Right cardiac atrium (tissue), 5 donors: ENCODE data around the gene NFKBIL1. TPM values are rescaled to one million over a fixed set of nuclear protein-coding genes. Genes with fewer than 3 reads are reported as not detected.

Experiments
- polyA plus RNA-seq: library from polyadenylated mRNA; stranded (reverse); fragments of 200-250 nt; gene quantifications from one replicate; pipeline ENCODE4 v1.2.3, GENCODE V29; 2013
- total RNA-seq, 4 donors: library from RNA; stranded (reverse); fragmentation: NEBNext Ultra II Directional; extraction: Animal tissue kit (Norgen Biotek cat#: 25700); gene quantifications; one replicate each; pipeline ENCODE4 v1.2.1, GENCODE V29; 2021
- donor health status: healthy with polysubstance abuse.
- donor health status: DM: no; HTN: yes; CAD: no.
- donor health status: DM: no; HTN: no; CAD: no.
- donor health status: DM: no; HTN: yes; CAD: no; lungs with severe emphysema.
- donor health status: DM: yes; HTN: yes; CAD: no.

NFKBIL1 gene
- total and polyA plus RNA-seq, 5 donors, result 12.2 to 19.3 (median 16.2) TPM

Other genes starting within 250 kb of the NFKBIL1 start
Only the 30 nearest of the 31 such genes appear.
- gene HLA-B, start 190.4 kb upstream of the NFKBIL1 start, total RNA-seq, result 100 to 1,000 TPM; 283 to 475 (median 403) TPM
- gene HLA-B, start 190.4 kb upstream of the NFKBIL1 start, polyA plus RNA-seq, result 448 TPM
- 10 to 100 TPM; 10.1 to 13.6 (median 11.3) TPM for gene MICA, start 144.0 kb upstream of the NFKBIL1 start, total RNA-seq
- gene MICA, start 144.0 kb upstream of the NFKBIL1 start, polyA plus RNA-seq, result 8.8 TPM
- 1 to 10 TPM; 1.6 to 1.8 (median 1.6) TPM for gene MICB, start 49.5 kb upstream of the NFKBIL1 start, total RNA-seq
- gene MICB, start 49.5 kb upstream of the NFKBIL1 start, polyA plus RNA-seq, result 1.2 TPM
- not detected for gene MCCD1, start 18.6 kb upstream of the NFKBIL1 start, total RNA-seq
- not detected for gene MCCD1, start 18.6 kb upstream of the NFKBIL1 start, polyA plus RNA-seq
- gene DDX39B, start 5.6 kb upstream of the NFKBIL1 start, total RNA-seq, result 100 to 1,000 TPM; 196 to 235 (median 212) TPM
- 145 TPM for gene DDX39B, start 5.6 kb upstream of the NFKBIL1 start, polyA plus RNA-seq
- gene ATP6V1G2, start 1.0 kb upstream of the NFKBIL1 start, total RNA-seq, result 1 to 10 TPM; 1.7 to 3.8 (median 2.6) TPM
- gene ATP6V1G2, start 1.0 kb upstream of the NFKBIL1 start, polyA plus RNA-seq, result 2.8 TPM
- gene LTA, start 24.7 kb downstream of the NFKBIL1 start, total RNA-seq, result not detected
- gene LTA, start 24.7 kb downstream of the NFKBIL1 start, polyA plus RNA-seq, result 0.07 TPM
- under 1 TPM; 0.42 to 0.71 (median 0.53) TPM for gene TNF, start 28.0 kb downstream of the NFKBIL1 start, total RNA-seq
- 0.23 TPM for gene TNF, start 28.0 kb downstream of the NFKBIL1 start, polyA plus RNA-seq
- gene LTB, start 34.8 kb downstream of the NFKBIL1 start, total RNA-seq, result 1 to 10 TPM in 1 of 4 donors, under 1 TPM in 2, not detected in 1; 0.59 to 1.5 (median 0.60) TPM
- gene LTB, start 34.8 kb downstream of the NFKBIL1 start, polyA plus RNA-seq, result 0.61 TPM
- gene LST1, start 38.7 kb downstream of the NFKBIL1 start, total RNA-seq, result 10 to 100 TPM; 10.2 to 16.6 (median 12.4) TPM
- 7.8 TPM for gene LST1, start 38.7 kb downstream of the NFKBIL1 start, polyA plus RNA-seq
- under 1 TPM in 2 of 4 donors, not detected in 2; 0.26 to 0.31 TPM for gene NCR3, start 45.4 kb downstream of the NFKBIL1 start, total RNA-seq
- gene NCR3, start 45.4 kb downstream of the NFKBIL1 start, polyA plus RNA-seq, result 0.11 TPM
- gene AIF1, start 67.6 kb downstream of the NFKBIL1 start, total RNA-seq, result 10 to 100 TPM; 17.9 to 29.9 (median 21.3) TPM
- 14.7 TPM for gene AIF1, start 67.6 kb downstream of the NFKBIL1 start, polyA plus RNA-seq
- 100 to 1,000 TPM in 2 of 4 donors, 10 to 100 TPM in 2; 96.9 to 110 (median 103) TPM for gene PRRC2A, start 73.1 kb downstream of the NFKBIL1 start, total RNA-seq
- 95.2 TPM for gene PRRC2A, start 73.1 kb downstream of the NFKBIL1 start, polyA plus RNA-seq
- 100 to 1,000 TPM; 230 to 260 (median 256) TPM for gene BAG6, start 105.1 kb downstream of the NFKBIL1 start, total RNA-seq
- 226 TPM for gene BAG6, start 105.1 kb downstream of the NFKBIL1 start, polyA plus RNA-seq
- gene APOM, start 108.3 kb downstream of the NFKBIL1 start, total RNA-seq, result 1 to 10 TPM in 2 of 4 donors, under 1 TPM in 2; 0.48 to 2.8 (median 1.4) TPM
- 3.9 TPM for gene APOM, start 108.3 kb downstream of the NFKBIL1 start, polyA plus RNA-seq
- 10 to 100 TPM; 18.5 to 20.7 (median 20.1) TPM for gene C6orf47, start 113.2 kb downstream of the NFKBIL1 start, total RNA-seq
- 21.2 TPM for gene C6orf47, start 113.2 kb downstream of the NFKBIL1 start, polyA plus RNA-seq
- 10 to 100 TPM; 16.8 to 23.9 (median 20.0) TPM for gene GPANK1, start 117.4 kb downstream of the NFKBIL1 start, total RNA-seq
- 24.6 TPM for gene GPANK1, start 117.4 kb downstream of the NFKBIL1 start, polyA plus RNA-seq
- gene CSNK2B, start 118.5 kb downstream of the NFKBIL1 start, total RNA-seq, result 100 to 1,000 TPM; 110 to 123 (median 116) TPM
- gene CSNK2B, start 118.5 kb downstream of the NFKBIL1 start, polyA plus RNA-seq, result 158 TPM
- 1 to 10 TPM; 4.0 to 8.7 (median 5.9) TPM for gene LY6G5B, start 122.4 kb downstream of the NFKBIL1 start, total RNA-seq
- 4.6 TPM for gene LY6G5B, start 122.4 kb downstream of the NFKBIL1 start, polyA plus RNA-seq
- gene LY6G5C, start 133.5 kb downstream of the NFKBIL1 start, total RNA-seq, result 1 to 10 TPM; 2.1 to 3.8 (median 2.3) TPM
- gene LY6G5C, start 133.5 kb downstream of the NFKBIL1 start, polyA plus RNA-seq, result 5.0 TPM
- gene ABHD16A, start 155.7 kb downstream of the NFKBIL1 start, total RNA-seq, result 10 to 100 TPM; 28.4 to 37.0 (median 31.7) TPM
- 28.1 TPM for gene ABHD16A, start 155.7 kb downstream of the NFKBIL1 start, polyA plus RNA-seq
- not detected for gene LY6G6F, start 159.3 kb downstream of the NFKBIL1 start, total RNA-seq
- gene LY6G6F, start 159.3 kb downstream of the NFKBIL1 start, polyA plus RNA-seq, result not detected
- not detected for gene LY6G6D, start 167.7 kb downstream of the NFKBIL1 start, total RNA-seq
- not detected for gene LY6G6D, start 167.7 kb downstream of the NFKBIL1 start, polyA plus RNA-seq
- not detected for gene LY6G6C, start 174.1 kb downstream of the NFKBIL1 start, total RNA-seq
- gene LY6G6C, start 174.1 kb downstream of the NFKBIL1 start, polyA plus RNA-seq, result 0.18 TPM
- under 1 TPM in 3 of 4 donors, not detected in 1; 0.31 to 0.37 (median 0.35) TPM for gene MPIG6B, start 175.8 kb downstream of the NFKBIL1 start, total RNA-seq
- 0.20 TPM for gene MPIG6B, start 175.8 kb downstream of the NFKBIL1 start, polyA plus RNA-seq
- gene DDAH2, start 181.7 kb downstream of the NFKBIL1 start, total RNA-seq, result 10 to 100 TPM; 42.4 to 55.6 (median 49.3) TPM
- gene DDAH2, start 181.7 kb downstream of the NFKBIL1 start, polyA plus RNA-seq, result 57.4 TPM
- gene CLIC1, start 188.9 kb downstream of the NFKBIL1 start, total RNA-seq, result 100 to 1,000 TPM in 3 of 4 donors, 10 to 100 TPM in 1; 99.4 to 153 (median 116) TPM
- 116 TPM for gene CLIC1, start 188.9 kb downstream of the NFKBIL1 start, polyA plus RNA-seq
- gene MSH5, start 192.4 kb downstream of the NFKBIL1 start, total RNA-seq, result 1 to 10 TPM; 2.6 to 3.2 (median 3.0) TPM
- 1.8 TPM for gene MSH5, start 192.4 kb downstream of the NFKBIL1 start, polyA plus RNA-seq
- gene SAPCD1, start 215.0 kb downstream of the NFKBIL1 start, total RNA-seq, result under 1 TPM in 1 of 4 donors, not detected in 3; 0.50 TPM
- 0.25 TPM for gene SAPCD1, start 215.0 kb downstream of the NFKBIL1 start, polyA plus RNA-seq
- gene VWA7, start 229.7 kb downstream of the NFKBIL1 start, total RNA-seq, result 10 to 100 TPM in 1 of 4 donors, 1 to 10 TPM in 3; 3.4 to 12.8 (median 8.2) TPM
- gene VWA7, start 229.7 kb downstream of the NFKBIL1 start, polyA plus RNA-seq, result 3.2 TPM